Esophagus squamous epithelium (tissue), 5 donors: ENCODE results near the gene CCT8. TPM values are rescaled to one million over a fixed set of nuclear protein-coding genes. Genes with fewer than 3 reads are reported as not detected.

ENCODE experiments used
- DNase-seq: peaks from one replicate; lab custom pipeline; 2025; lab: John Stamatoyannopoulos, UW
- H3K27ac ChIP-seq, 4 donors: fragments of 200-600 bp; sonication (generic); one replicate each; pipeline ENCODE4 v1.5.1; 2016 to 2019; ENCODE audit warnings: mild to moderate bottlenecking in 1 of 4
- H3K27me3 ChIP-seq, 4 donors: fragments of 200-600 bp; sonication (generic); 1 replicate in 3 of 4; 2 replicates in 1 of 4; pipeline versions ENCODE4 v1.5.1 to v1.6.0; 2017 to 2021; ENCODE audit warnings: antibody characterized with exemption in 1 of 4
- H3K36me3 ChIP-seq, 3 donors: fragments of 200-600 bp; sonication (generic); one replicate each; pipeline ENCODE4 v1.5.1; 2016 to 2019
- H3K4me1 ChIP-seq, 3 donors: fragments of 200-600 bp; sonication (generic); one replicate each; pipeline ENCODE4 v1.5.1; 2017 to 2019
- H3K4me3 ChIP-seq, 4 donors: fragments of 200-600 bp; sonication (generic); 1 replicate in 3 of 4; 2 replicates in 1 of 4; pipeline ENCODE4 v1.5.1; 2016 to 2019; ENCODE audit warnings: mild to moderate bottlenecking in 2 of 4, moderate library complexity in 1 of 4
- H3K9me3 ChIP-seq, 3 donors: fragments of 200-600 bp; sonication (generic); one replicate each; pipeline ENCODE4 v1.5.1; 2016 to 2019
- CTCF ChIP-seq, 6 experiments: fragments of 450-650 bp in 4 of 6; fragments of 200-600 bp in 2 of 6; sonication (generic) in 2 of 6; IDR thresholded peaks; one replicate each; pipeline ENCODE4 v1.5.1; 2016 to 2019; ENCODE audit warnings: antibody characterized with exemption in 6 of 6, mild to moderate bottlenecking in 4 of 6, moderate library complexity in 4 of 6
- POLR2A ChIP-seq, 4 donors: fragments of 450-650 bp; IDR thresholded peaks; one replicate each; pipeline ENCODE4 v1.6.1; 2017; ENCODE audit warnings: antibody characterized with exemption in 4 of 4, mild to moderate bottlenecking in 4 of 4, moderate library complexity in 3 of 4
- WGBS, 2 donors: methylation state at CpG; one replicate each; pipeline ENCODE4 v1.1.5; 2018; 5-methylcytosine and 5-hydroxymethylcytosine counted together
- intact Hi-C: fragments of 100-400 bp; cut with DNase I; formaldehyde crosslinking; loops from one replicate; pipeline ENCODE4 v1.15.0; 2022
- total RNA-seq, 4 donors: library from RNA; depleted of rRNA; stranded (reverse); fragments of >200 nt; gene quantifications; one replicate each; pipeline ENCODE4 v1.1.0, GENCODE V29; 2016
- donor health status: DM: yes; HTN: yes; CAD: no.

CCT8 gene
- total RNA-seq, 4 donors from 2014 or later, result 69.5 to 170 (median 133) TPM

- no peak overlapping the region for H3K27ac ChIP-seq
- TF ChIP-seq CTCF (IDR thresholded peaks at IDR 0.05) (no peak), POLR2A (IDR thresholded peaks at IDR 0.05) (no peak)
- H3K4me3 ChIP-seq, result no peak overlapping the region
- intact Hi-C loops, result no loop called here
- peaks cover 0 to 100% (median 41%) of the 10 kb centered on the region in 3 donors for H3K36me3 ChIP-seq
- DNase-seq, result no peak
- H3K27me3 ChIP-seq, result no peaks in the 10 kb centered on the region
- 33 to 73% methylated on average over 1 of the region's 1 CpG for WGBS, 2 donors
- peaks cover 0 to 5% (median 0%) of the 10 kb centered on the region in 3 donors for H3K4me1 ChIP-seq
- no peaks in the 10 kb centered on the region for H3K9me3 ChIP-seq
These were observed 38.8 kb downstream of the CCT8 start for GRCh38 chr21:29034678-29035077.

- Histone ChIP-seq H3K27me3 (no peaks in the 10 kb centered on the region), H3K9me3 (no peaks in the 10 kb centered on the region), H3K4me3 (no peak overlapping the region), H3K36me3 (peaks cover 0 to 100% (median 35%) of the 10 kb centered on the region in 3 donors), H3K4me1 (peaks cover 0 to 5% (median 0%) of the 10 kb centered on the region in 3 donors), H3K27ac (no peak overlapping the region)
- TF ChIP-seq POLR2A (IDR thresholded peaks at IDR 0.05) (no peak), CTCF (IDR thresholded peaks at IDR 0.05) (no peak)
- intact Hi-C loops, result no loop called here
- WGBS, 2 donors, result 79 to 81% methylated on average over 3 of the region's 3 CpGs
- no peak for DNase-seq
These were observed 39.6 kb downstream of the CCT8 start for GRCh38 chr21:29033871-29034270.

GRCh38 chr21:29033301-29033700 is 40.1 kb downstream of the CCT8 start:
- no peaks in the 10 kb centered on the region for H3K9me3 ChIP-seq
- intact Hi-C loops, result no loop called here
- H3K27me3 ChIP-seq, result no peaks in the 10 kb centered on the region
- no peak for TF ChIP-seq POLR2A (IDR thresholded peaks at IDR 0.05)
- no peak for TF ChIP-seq CTCF (IDR thresholded peaks at IDR 0.05)
- H3K27ac ChIP-seq, result no peak overlapping the region
- H3K36me3 ChIP-seq, result peaks cover 0 to 100% (median 35%) of the 10 kb centered on the region in 3 donors
- H3K4me1 ChIP-seq, result peaks cover 0 to 5% (median 0%) of the 10 kb centered on the region in 3 donors
- WGBS, 2 donors, result 59 to 63% methylated on average over 4 of the region's 4 CpGs
- no peak for DNase-seq
- H3K4me3 ChIP-seq, result no peak overlapping the region

- intact Hi-C loops, result no loop called here
- H3K36me3 ChIP-seq, result peaks cover 0 to 79% (median 23%) of the 10 kb centered on the region in 3 donors
- no peak for DNase-seq
These were observed 42.5 kb downstream of the CCT8 start for GRCh38 chr21:29030909-29031308.

GRCh38 chr21:29029524-29029923 is 43.9 kb downstream of the CCT8 start:
- intact Hi-C loops, result no loop called here
- Histone ChIP-seq H3K9me3 (no peaks in the 10 kb centered on the region), H3K27ac (no peak overlapping the region), H3K27me3 (no peaks in the 10 kb centered on the region), H3K36me3 (peaks cover 0 to 65% (median 18%) of the 10 kb centered on the region in 3 donors), H3K4me1 (peaks cover 0 to 28% (median 9%) of the 10 kb centered on the region in 3 donors), H3K4me3 (no peak overlapping the region)
- TF ChIP-seq CTCF (IDR thresholded peaks at IDR 0.05) (no peak), POLR2A (IDR thresholded peaks at IDR 0.05) (no peak)
- DNase-seq, result no peak
- WGBS, 2 donors, result 81 to 100% methylated on average over 1 of the region's 1 CpG

More at GRCh38 chr21:29030909-29031308, 42.5 kb downstream of the CCT8 start:
- peaks cover 0 to 20% (median 3%) of the 10 kb centered on the region in 3 donors for H3K4me1 ChIP-seq
- H3K27ac ChIP-seq, result no peak overlapping the region
- H3K4me3 ChIP-seq, result no peak overlapping the region
- TF ChIP-seq CTCF (IDR thresholded peaks at IDR 0.05), result no peak
- TF ChIP-seq POLR2A (IDR thresholded peaks at IDR 0.05), result no peak
- 92% methylated on average over 1 of the region's 1 CpG; no CpG with 5 or more reads in 1 of the 2 donors for WGBS, 2 donors
- H3K9me3 ChIP-seq, result no peaks in the 10 kb centered on the region
- no peaks in the 10 kb centered on the region for H3K27me3 ChIP-seq
